SK-N-SH (cell line): Measurements from ENCODE around the gene PHKG2. TPM values are rescaled to one million over a fixed set of nuclear protein-coding genes. Genes with fewer than 3 reads are reported as not detected.

ENCODE experiments used
- CTCF ChIA-PET: fragments of 300-600, 350-600 bp; formaldehyde crosslinking; extraction: SDS; loops from one replicate; lab custom pipeline; 2021; lab: Yijun Ruan, JAX
- POLR2A ChIA-PET: fragments of 350-600 bp; sonication (Branson Sonifier 250); formaldehyde crosslinking; extraction: SDS; loops from one replicate; lab custom pipeline; 2020; ENCODE audit warnings: antibody characterized with exemption, inconsistent platforms; lab: Yijun Ruan, JAX
- DNase-seq: peaks from one replicate; pipeline ENCODE4 v3.0.0; 2012
- H2AFZ ChIP-seq: fragments of 200-600 bp; sonication (generic); 2 replicates; pipeline ENCODE4 v1.8.1; 2016; ENCODE audit warnings: antibody characterized with exemption, mild to moderate bottlenecking, low read depth
- H3F3A ChIP-seq: fragments of 200-600 bp; sonication (generic); replicated peaks from 2 replicates; pipeline ENCODE3; 2016; ENCODE audit warnings: antibody characterized with exemption, mild to moderate bottlenecking; ENCODE audit not compliant: insufficient read depth
- H3K27ac ChIP-seq, 2 experiments: fragments of 200-500 bp in 1 of 2; fragments of 200-600 bp in 1 of 2; sonication (Bioruptor generic) in 1 of 2; sonication (generic), shearing (Covaris generic) in 1 of 2; 2 replicates each; pipeline versions ENCODE4 v1.5.1 to v1.6.1; 2014 to 2016; ENCODE audit warnings: low read depth in 2 of 2, inconsistent platforms in 1 of 2, low read length in 1 of 2, mild to moderate bottlenecking in 1 of 2, mixed read lengths in 1 of 2
- H3K27me3 ChIP-seq: fragments of 200-600 bp; sonication (generic), shearing (Covaris generic); 2 replicates; pipeline ENCODE4 v1.6.1; 2016; ENCODE audit warnings: mixed run types; ENCODE audit not compliant: insufficient read depth
- H3K36me3 ChIP-seq, 2 experiments: fragments of 200-500 bp in 1 of 2; fragments of 200-600 bp in 1 of 2; sonication (Bioruptor generic) in 1 of 2; sonication (generic) in 1 of 2; replicated peaks in 1 of 2; 2 replicates each; pipeline versions ENCODE3 to v1.5.1; 2014 to 2016; ENCODE audit warnings: low read length in 1 of 2, mild to moderate bottlenecking in 1 of 2; ENCODE audit not compliant: insufficient read depth in 2 of 2, control insufficient read depth in 1 of 2
- H3K4me1 ChIP-seq, 2 experiments: fragments of 200-500 bp in 1 of 2; fragments of 200-600 bp in 1 of 2; sonication (Bioruptor generic) in 1 of 2; sonication (generic), shearing (Covaris generic) in 1 of 2; 2 replicates each; pipeline versions ENCODE4 v1.5.1 to v1.6.1; 2014 to 2016; ENCODE audit warnings: low read depth in 1 of 2, low read length in 1 of 2, mixed run types in 1 of 2; ENCODE audit not compliant: insufficient read depth in 2 of 2, control insufficient read depth in 1 of 2
- H3K4me2 ChIP-seq: fragments of 200-600 bp; sonication (generic), shearing (Covaris generic); 2 replicates; pipeline ENCODE4 v1.6.1; 2017; ENCODE audit warnings: mixed run types
- H3K4me3 ChIP-seq, 2 experiments: fragments of 200-500 bp in 1 of 2; fragments of 200-600 bp in 1 of 2; sonication (Bioruptor generic) in 1 of 2; sonication (generic), shearing (Covaris generic) in 1 of 2; 2 replicates each; pipeline versions ENCODE4 v1.5.1 to v1.8.1; 2014 to 2016; ENCODE audit warnings: low read depth in 2 of 2, inconsistent platforms in 1 of 2, low read length in 1 of 2, mild to moderate bottlenecking in 1 of 2, mixed read lengths in 1 of 2, moderate library complexity in 1 of 2
- H3K79me2 ChIP-seq: fragments of 200-600 bp; sonication (generic); 2 replicates; pipeline ENCODE4 v1.8.1; 2017; ENCODE audit warnings: mild to moderate bottlenecking; ENCODE audit not compliant: insufficient read depth
- H3K9ac ChIP-seq: fragments of 200-600 bp; sonication (generic); 2 replicates; pipeline ENCODE4 v1.6.1; 2017; ENCODE audit warnings: mixed run types
- H3K9me2 ChIP-seq: fragments of 200-600 bp; sonication (generic); 2 replicates; pipeline ENCODE4 v1.6.1; 2017; ENCODE audit warnings: mixed run types
- H3K9me3 ChIP-seq: fragments of 200-600 bp; sonication (generic); 2 replicates; pipeline ENCODE4 v1.6.1; 2017; ENCODE audit warnings: mixed run types, mild to moderate bottlenecking, moderate library complexity
- H4K20me1 ChIP-seq: fragments of 200-600 bp; sonication (generic); 2 replicates; pipeline ENCODE4 v1.6.1; 2017; ENCODE audit warnings: mild to moderate bottlenecking, mixed run types; ENCODE audit not compliant: insufficient read depth
- EP300 ChIP-seq, 2 experiments: IDR thresholded peaks; 2 replicates each; pipeline versions ENCODE4 v1.4.0 to v1.6.1; 2012; ENCODE audit warnings: borderline replicate concordance in 1 of 2, low read depth in 1 of 2, low read length in 1 of 2
- EZH2phosphoT487 ChIP-seq: fragments of 200-600 bp; sonication (generic); IDR thresholded peaks from 2 replicates; pipeline ENCODE4 v1.6.1; 2017; ENCODE audit warnings: low read depth, mixed run types, mild to moderate bottlenecking, antibody characterized with exemption, moderate library complexity, borderline replicate concordance
- MXI1 ChIP-seq: IDR thresholded peaks from 2 replicates; pipeline ENCODE4 v1.6.1; 2012; ENCODE audit warnings: mild to moderate bottlenecking, low read depth, low read length, improper control_type of control experiment
- REST ChIP-seq: IDR thresholded peaks from 2 replicates; pipeline ENCODE4 v1.6.1; 2012; ENCODE audit warnings: mild to moderate bottlenecking, low read depth, low read length, moderate library complexity
- TAF1 ChIP-seq: IDR thresholded peaks from 2 replicates; pipeline ENCODE4 v1.6.1; 2012; ENCODE audit warnings: low read depth, mild to moderate bottlenecking, low read length, moderate library complexity, borderline replicate concordance
- WGBS: methylation state at CpG from one replicate; pipeline ENCODE4 v1.1.6; 2017; ENCODE audit warnings: low lambda C conversion rate; 5-methylcytosine and 5-hydroxymethylcytosine counted together
- polyA plus RNA-seq, 3 experiments: library from polyadenylated mRNA; depleted of rRNA; stranded (reverse); fragments of >200 nt; gene quantifications; 2 replicates each; pipeline ENCODE4 v1.2.3, GENCODE V29; 2012
- TF ChIP-seq, protein P1 (sequence below): IDR thresholded peaks from 2 replicates; pipeline ENCODE4 v1.4.0; 2012; ENCODE audit warnings: low read depth, borderline replicate concordance

PHKG2 gene
- polyA plus RNA-seq, 1 of the 3 experiments (the other 2 are of a cell fraction): 45.8 TPM

DNA sequence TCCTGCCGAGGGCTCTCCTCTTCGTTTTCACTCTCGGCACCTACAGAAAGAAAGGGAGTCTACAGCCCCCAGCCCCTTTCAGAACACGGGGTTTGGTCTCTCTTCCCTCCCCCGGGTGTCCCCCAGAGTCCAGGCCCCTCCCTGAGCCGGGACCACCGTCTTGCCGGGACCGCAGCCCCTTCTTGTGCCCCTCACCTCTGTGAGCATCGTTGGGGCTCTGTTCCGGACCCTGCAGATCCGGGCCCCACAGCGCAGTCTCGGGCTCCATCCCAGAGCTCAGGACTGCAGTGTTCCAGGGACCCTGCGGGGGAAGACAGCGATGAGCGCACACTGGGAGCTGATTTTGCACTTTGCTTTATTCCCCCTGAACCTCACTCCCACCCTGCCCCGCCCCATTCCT, 36.0 kb downstream of the PHKG2 start (continued):
- TF ChIP-seq REST (no peak), TAF1 (no peak)

- Histone ChIP-seq H3K79me2 (peaks cover 44% of the 10 kb centered on the region), H3K9me2 (no peaks in the 10 kb centered on the region), H3K4me2 (peak overlapping the region; percentile 100), H2AFZ (no peak overlapping the region), H3K4me1 (peaks cover 6 to 17% of the 10 kb centered on the region in 2 experiments; a peak in 2 of 4 replicates), H3K4me3 (peak overlapping the region; percentile 82 to 86), H4K20me1 (no peaks in the 10 kb centered on the region), H3K36me3 (peaks cover 8 to 44% of the 10 kb centered on the region in 2 experiments), H3K27ac (no peak overlapping the region; a peak in 1 of 4 replicates), H3K9me3 (no peaks in the 10 kb centered on the region), H3K9ac (peak overlapping the region; percentile 96; the same call in 1 of the 2 replicates), H3K27me3 (no peaks in the 10 kb centered on the region), H3F3A (peaks cover 5% of the 10 kb centered on the region)
- 83% methylated on average over 7 of the region's 7 CpGs for WGBS
- DNase-seq: no peak
- ChIA-PET CTCF (interaction anchor here (1.2 to 1.3 kb wide), 2 partner anchors 15 to 22 kb away, joined by 3 read pairs; no protein-coding TSS in a partner anchor), POLR2A (interaction anchor here (0.6 to 4.1 kb wide), 3 partner anchors 18 to 21 kb away, joined by 3 to 128 read pairs (median 3); no protein-coding TSS in a partner anchor)
- TF ChIP-seq MXI1 (no peak), EP300 (IDR thresholded peaks at IDR 0.05; ENCODE audit: borderline replicate concordance in 1 of 2, low read depth in 1 of 2, low read length in 1 of 2) (no peak), TAF1 (no peak), EZH2phosphoT487 (no peak)
- TF ChIP-seq, protein P1, sequence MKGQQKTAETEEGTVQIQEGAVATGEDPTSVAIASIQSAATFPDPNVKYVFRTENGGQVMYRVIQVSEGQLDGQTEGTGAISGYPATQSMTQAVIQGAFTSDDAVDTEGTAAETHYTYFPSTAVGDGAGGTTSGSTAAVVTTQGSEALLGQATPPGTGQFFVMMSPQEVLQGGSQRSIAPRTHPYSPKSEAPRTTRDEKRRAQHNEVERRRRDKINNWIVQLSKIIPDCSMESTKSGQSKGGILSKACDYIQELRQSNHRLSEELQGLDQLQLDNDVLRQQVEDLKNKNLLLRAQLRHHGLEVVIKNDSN: no peak
Observed at GRCh38 chr16:30785126-30786106, 37.2 kb downstream of the PHKG2 start.
